Measurements from ENCODE around the gene DNAH6. TPM values are rescaled to one million over a fixed set of nuclear protein-coding genes. Genes with fewer than 3 reads are reported as not detected.
"Not testable (repeated sequence)": the region's sequence is repeated elsewhere in the genome, so short reads cannot be mapped to it uniquely, and the experiment has no call there.

DNAH6 gene
- polyA plus RNA-seq = under 1 TPM in 1 of 3 donors, not detected in 2; 0.07 TPM

DNA sequence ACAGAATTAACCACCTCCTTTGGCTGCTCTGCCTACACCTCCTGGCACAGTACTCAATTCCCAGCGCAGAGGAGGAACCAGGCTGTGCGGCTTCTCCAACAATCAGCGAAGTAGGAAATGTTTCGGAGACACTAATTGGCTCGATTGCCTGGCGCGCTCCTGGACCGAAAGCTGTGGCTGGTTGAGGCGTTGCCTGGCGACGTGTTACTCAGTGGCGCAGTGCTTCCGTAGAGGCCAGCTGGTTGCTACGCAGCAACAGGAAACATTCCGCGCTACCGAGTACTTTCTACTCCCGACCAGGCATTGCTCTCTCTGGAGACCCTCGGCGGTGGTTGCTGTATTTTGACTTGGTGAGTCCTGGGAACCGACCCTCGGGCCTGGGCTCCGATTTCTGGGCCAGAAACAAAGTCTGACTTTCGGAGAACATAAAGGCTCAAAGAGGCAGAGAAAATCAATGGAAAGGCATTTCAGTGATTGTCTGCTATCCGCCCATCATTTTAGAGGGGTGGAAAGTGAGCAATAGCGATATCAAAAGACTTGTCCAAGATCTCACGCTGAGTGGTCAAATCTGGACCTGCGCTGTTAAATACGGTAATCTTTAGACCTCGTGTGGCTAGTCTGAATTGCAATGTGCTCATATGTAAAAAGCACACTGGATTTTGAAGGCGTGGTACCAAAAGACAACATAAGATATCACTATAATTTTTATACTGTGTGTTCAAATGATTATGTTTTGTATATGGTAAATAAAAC, at the start of gene DNAH6:
Gene DNAH6, plus strand, starts transcription at position 265 of the 753 bp plus-strand sequence. CDS start 1,329 bp downstream, outside the sequence.
- peak; percentile 82 to 85 (median 85) for DNase-seq
- Mint-ChIP-seq H3K27ac (peak within 1 kb of the TSS; percentile 1 to 91 (median 75)), H3K9me3 (peaks cover 0 to 5% (median under 1%) of the 10 kb centered on the region in 6 donors), H3K36me3 (no peaks in the 10 kb centered on the region), H3K27me3 (ENCODE audit: low read depth in 3 of 3) (peaks cover 5 to 17% (median 9%) of the 10 kb centered on the region in 3 donors), H3K4me3 (peak within 1 kb of the TSS; percentile 79 to 89 (median 84)), H3K4me1 (peaks cover 16 to 17% of the 10 kb centered on the region in 2 donors)

DNA sequence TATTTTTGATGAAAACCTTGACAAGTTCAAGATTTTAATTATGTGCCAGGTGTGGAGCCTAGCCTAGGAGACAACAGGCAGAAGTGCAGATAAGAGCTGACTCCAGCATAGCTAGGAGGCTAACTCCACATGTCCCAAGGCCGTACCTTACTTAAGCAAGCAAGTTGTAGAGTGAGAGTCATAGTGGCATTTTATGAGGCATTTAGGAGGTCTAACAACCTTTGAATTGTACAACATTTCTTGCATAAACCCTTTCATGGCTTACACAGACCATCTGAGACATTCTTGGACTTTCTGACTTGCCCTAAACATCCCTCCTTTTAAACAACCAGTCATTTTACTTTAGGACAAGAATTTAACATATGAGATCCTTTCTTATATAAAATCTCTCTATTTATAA, 48.9 kb upstream of the DNAH6 start:
- H3K27me3 Mint-ChIP-seq (ENCODE audit: low read depth in 3 of 3) = no peaks in the 10 kb centered on the region
- H3K9me3 Mint-ChIP-seq = peaks cover 0 to 6% (median 0%) of the 10 kb centered on the region in 6 donors
- DNase-seq = no peak
- H3K4me1 Mint-ChIP-seq = no peaks in the 10 kb centered on the region
- peaks cover 0 to 4% (median 0%) of the 10 kb centered on the region in 3 donors for H3K36me3 Mint-ChIP-seq
- H3K4me3 Mint-ChIP-seq = no peak overlapping the region
- no peak overlapping the region for H3K27ac Mint-ChIP-seq

DNA sequence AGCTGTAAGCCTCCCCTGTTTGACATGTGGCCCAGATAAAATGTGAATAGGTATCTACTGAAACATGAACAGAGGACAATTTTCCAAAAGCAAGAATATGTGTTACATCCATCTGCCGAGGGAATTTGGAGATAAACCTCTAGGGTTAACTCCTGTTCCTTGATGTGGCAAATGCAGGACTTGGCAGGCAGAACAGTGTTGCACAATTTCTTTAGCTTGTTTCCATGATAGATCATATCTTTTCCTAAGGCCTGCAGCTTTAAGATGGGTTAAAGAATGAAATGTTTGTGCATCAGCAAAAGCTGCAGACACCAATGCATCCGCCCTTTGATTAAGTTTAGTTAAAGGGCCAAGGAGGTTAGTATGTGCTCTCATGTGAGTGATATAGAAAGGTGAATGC, 43.9 kb upstream of the DNAH6 start:
- not testable (repeated sequence) for H3K4me3 Mint-ChIP-seq; H3K4me1 Mint-ChIP-seq; H3K27ac Mint-ChIP-seq; DNase-seq; H3K27me3 Mint-ChIP-seq (ENCODE audit: low read depth in 3 of 3)
- H3K9me3 Mint-ChIP-seq = peaks cover 9 to 24% (median 14%) of the 10 kb centered on the region in 6 donors
- H3K36me3 Mint-ChIP-seq = peaks cover under 1 to 12% (median 10%) of the 10 kb centered on the region in 3 donors

DNA sequence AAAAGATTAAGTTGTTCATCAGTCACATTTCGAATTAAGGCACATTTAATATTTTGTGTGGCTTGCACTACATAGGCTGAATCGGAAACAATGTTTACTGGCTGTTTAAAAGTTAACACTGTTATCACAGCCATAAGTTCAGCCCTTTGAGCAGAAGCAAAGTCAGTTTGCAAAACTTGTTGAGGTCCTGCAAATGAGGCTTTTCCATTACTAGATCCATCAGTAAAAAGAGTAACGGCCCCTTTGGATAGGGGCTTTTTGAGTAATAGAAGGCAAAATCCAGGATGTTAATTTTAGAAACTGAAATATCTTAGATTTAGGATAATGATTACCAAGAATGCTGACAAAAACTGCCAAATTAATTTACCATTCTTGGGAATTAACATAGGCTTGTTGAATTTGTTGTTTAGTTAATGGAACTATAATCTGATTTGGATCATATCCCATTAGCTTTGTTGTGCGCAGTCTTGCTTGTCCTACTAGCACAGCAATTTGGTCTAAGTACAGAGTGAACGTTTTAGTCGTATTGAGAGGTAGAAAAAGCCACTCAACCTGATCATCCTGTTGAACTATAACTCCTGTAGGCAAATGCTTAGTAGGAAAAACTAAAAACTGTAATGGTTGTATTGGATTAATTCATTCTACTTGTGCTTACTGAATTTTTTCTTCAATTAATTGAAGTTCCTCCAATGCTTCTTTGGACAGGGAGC, 43.3 kb upstream of the DNAH6 start:
- DNase-seq = no peak
- Mint-ChIP-seq H3K4me3 (no peak overlapping the region), H3K4me1 (no peaks in the 10 kb centered on the region), H3K27ac (no peak overlapping the region), H3K36me3 (peaks cover 7 to 18% (median 16%) of the 10 kb centered on the region in 3 donors), H3K27me3 (ENCODE audit: low read depth in 3 of 3) (peaks cover 2 to 7% (median 7%) of the 10 kb centered on the region in 3 donors), H3K9me3 (peaks cover 14 to 30% (median 16%) of the 10 kb centered on the region in 6 donors)

- Mint-ChIP-seq H3K27me3 (ENCODE audit: low read depth in 3 of 3) (peaks cover 3 to 7% (median 7%) of the 10 kb centered on the region in 3 donors), H3K36me3 (peaks cover 9 to 19% (median 17%) of the 10 kb centered on the region in 3 donors), H3K4me1 (no peaks in the 10 kb centered on the region), H3K4me3 (no peak overlapping the region), H3K27ac (no peak overlapping the region), H3K9me3 (peaks cover 14 to 30% (median 16%) of the 10 kb centered on the region in 6 donors)
- DNase-seq = no peak
Measured at GRCh38 chr2:84474176-84474575, 42.1 kb upstream of the DNAH6 start.

DNA sequence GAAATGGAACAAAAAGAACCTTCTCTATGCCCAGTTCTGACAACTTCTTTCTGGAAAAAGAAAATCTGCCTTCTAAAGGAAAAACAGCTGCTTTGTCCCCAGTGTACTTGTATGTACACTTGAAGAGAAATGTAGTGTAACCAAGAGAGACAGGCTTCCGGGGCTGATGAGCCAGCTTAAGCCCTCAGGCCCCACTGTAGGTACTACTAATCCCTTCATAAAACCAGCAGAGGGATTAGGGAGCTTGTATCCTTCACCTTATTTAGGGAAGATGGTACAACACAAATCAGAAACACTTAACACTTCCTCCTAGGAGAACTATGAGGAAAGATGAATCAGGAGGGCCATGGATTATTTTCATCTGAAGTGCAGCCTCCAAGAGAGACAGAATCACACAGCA, 38.4 kb upstream of the DNAH6 start:
- no peak overlapping the region for H3K27ac Mint-ChIP-seq
- peaks cover 4 to 7% (median 7%) of the 10 kb centered on the region in 3 donors for H3K27me3 Mint-ChIP-seq (ENCODE audit: low read depth in 3 of 3)
- peaks cover 19% of the 10 kb centered on the region in 2 donors for H3K4me1 Mint-ChIP-seq
- no peak overlapping the region for H3K4me3 Mint-ChIP-seq
- peaks cover 10 to 19% (median 13%) of the 10 kb centered on the region in 3 donors for H3K36me3 Mint-ChIP-seq
- no peak for DNase-seq
- H3K9me3 Mint-ChIP-seq = peaks cover 8 to 25% (median 16%) of the 10 kb centered on the region in 6 donors

GRCh38 chr2:84478867-84479266, 37.4 kb upstream of the DNAH6 start:
- Mint-ChIP-seq H3K9me3 (peaks cover 8 to 25% (median 16%) of the 10 kb centered on the region in 6 donors), H3K4me3 (no peak overlapping the region), H3K4me1 (peaks cover 19 to 20% of the 10 kb centered on the region in 2 donors), H3K27me3 (ENCODE audit: low read depth in 3 of 3) (peaks cover 5 to 7% (median 6%) of the 10 kb centered on the region in 3 donors), H3K27ac (no peak overlapping the region), H3K36me3 (peaks cover 10 to 19% (median 13%) of the 10 kb centered on the region in 3 donors)
- no peak for DNase-seq

GRCh38 chr2:84481702-84482101, 34.6 kb upstream of the DNAH6 start:
- DNase-seq = peak; percentile 15 to 35 (median 27)
- H3K4me3 Mint-ChIP-seq = peak overlapping the region in 4 of 5 donors; percentile 1 to 56 (median 26)

GRCh38 chr2:84482603-84483002, 33.7 kb upstream of the DNAH6 start:
- Mint-ChIP-seq H3K27me3 (ENCODE audit: low read depth in 3 of 3) (peaks cover 0 to 6% (median 2%) of the 10 kb centered on the region in 3 donors), H3K36me3 (peaks cover 5 to 7% (median 5%) of the 10 kb centered on the region in 3 donors), H3K9me3 (peaks cover 0 to 5% (median 3%) of the 10 kb centered on the region in 6 donors), H3K4me1 (peaks cover 19 to 20% of the 10 kb centered on the region in 2 donors), H3K27ac (peak overlapping the region; percentile 24 to 86 (median 80)), H3K4me3 (no peak overlapping the region)
- no peak for DNase-seq

More at GRCh38 chr2:84481702-84482101, 34.6 kb upstream of the DNAH6 start:
- Mint-ChIP-seq H3K27ac (peak overlapping the region; percentile 78 to 90 (median 80)), H3K36me3 (peaks cover 9 to 13% (median 10%) of the 10 kb centered on the region in 3 donors), H3K9me3 (peaks cover 6 to 14% (median 9%) of the 10 kb centered on the region in 6 donors), H3K4me1 (peaks cover 19 to 20% of the 10 kb centered on the region in 2 donors), H3K27me3 (ENCODE audit: low read depth in 3 of 3) (peaks cover 0 to 6% (median 5%) of the 10 kb centered on the region in 3 donors)

DNA sequence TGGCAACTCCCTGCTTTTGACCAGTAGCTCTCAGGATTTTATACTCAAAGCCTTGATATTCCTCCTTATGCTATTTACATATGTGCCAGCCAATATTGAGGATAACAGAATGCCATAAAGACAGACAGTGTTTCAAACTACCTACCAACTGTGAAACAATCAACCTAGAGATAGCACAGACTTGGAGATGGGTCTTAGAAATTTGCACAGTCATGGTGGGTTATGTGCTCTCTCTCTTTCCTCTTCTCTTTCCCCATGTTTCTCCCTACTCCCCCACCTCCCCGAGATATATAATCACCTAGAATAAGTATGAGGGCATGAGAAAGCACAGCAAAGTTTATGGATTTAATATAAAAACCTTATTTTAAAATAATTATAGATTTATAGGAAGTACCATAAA, 33.0 kb upstream of the DNAH6 start:
- Mint-ChIP-seq H3K36me3 (peaks cover 0 to 3% (median 0%) of the 10 kb centered on the region in 3 donors), H3K27me3 (ENCODE audit: low read depth in 3 of 3) (peaks cover 0 to 3% (median 0%) of the 10 kb centered on the region in 3 donors), H3K4me3 (no peak overlapping the region), H3K4me1 (peaks cover 19 to 20% of the 10 kb centered on the region in 2 donors), H3K27ac (no peak overlapping the region), H3K9me3 (peaks cover 0 to 1% (median 0%) of the 10 kb centered on the region in 6 donors)
- no peak for DNase-seq

- H3K9me3 Mint-ChIP-seq = peaks cover 0 to 1% (median 0%) of the 10 kb centered on the region in 6 donors
- no peak overlapping the region for H3K27ac Mint-ChIP-seq
- no peak overlapping the region for H3K4me3 Mint-ChIP-seq
- no peaks in the 10 kb centered on the region for H3K36me3 Mint-ChIP-seq
- H3K4me1 Mint-ChIP-seq = peaks cover 11 to 13% of the 10 kb centered on the region in 2 donors
- DNase-seq = no peak
- peaks cover 0 to 6% (median 3%) of the 10 kb centered on the region in 3 donors for H3K27me3 Mint-ChIP-seq (ENCODE audit: low read depth in 3 of 3)
Measured at GRCh38 chr2:84486441-84487115, 29.7 kb upstream of the DNAH6 start.

DNA sequence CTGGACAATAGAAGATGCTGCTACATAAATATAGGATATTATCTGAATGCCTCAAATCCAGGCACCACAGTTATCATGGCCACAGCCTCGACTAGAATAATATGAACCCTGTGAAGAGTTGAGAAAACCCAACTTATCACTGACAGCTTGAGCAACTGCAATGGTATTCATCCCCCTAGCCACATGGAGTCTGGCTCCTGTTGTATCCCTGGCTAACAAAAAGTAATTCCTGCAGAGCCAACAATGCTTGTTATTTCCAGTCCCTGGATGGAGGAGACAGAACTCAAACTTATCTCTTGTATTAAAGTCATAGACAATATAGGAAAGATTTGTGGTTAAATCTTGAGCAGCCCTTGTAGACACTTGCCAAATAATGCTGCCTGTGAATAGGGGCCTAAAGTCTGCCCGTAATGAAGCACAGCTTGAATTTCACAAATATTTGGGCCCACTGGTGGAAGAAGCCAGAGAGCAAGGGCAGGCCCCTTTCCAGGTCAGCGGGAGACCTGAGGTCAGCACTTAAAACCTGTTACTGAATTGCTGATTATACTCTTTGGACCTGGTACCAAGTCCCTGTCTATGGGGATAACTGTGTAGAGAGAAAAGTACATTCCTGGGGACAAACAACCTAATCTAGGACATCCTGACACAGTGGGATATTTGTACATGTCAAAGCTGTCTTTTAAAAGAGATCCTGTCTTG, 28.9 kb upstream of the DNAH6 start:
- H3K36me3 Mint-ChIP-seq = no peaks in the 10 kb centered on the region
- H3K27ac Mint-ChIP-seq = no peak overlapping the region
- DNase-seq = no peak
- peaks cover 0 to 1% (median 0%) of the 10 kb centered on the region in 6 donors for H3K9me3 Mint-ChIP-seq
- H3K4me3 Mint-ChIP-seq = no peak overlapping the region
- peaks cover 3 to 4% of the 10 kb centered on the region in 2 donors for H3K4me1 Mint-ChIP-seq
- peaks cover 0 to 6% (median 3%) of the 10 kb centered on the region in 3 donors for H3K27me3 Mint-ChIP-seq (ENCODE audit: low read depth in 3 of 3)

- DNase-seq = no peak
- Mint-ChIP-seq H3K9me3 (no peaks in the 10 kb centered on the region), H3K4me1 (peaks cover 5 to 7% of the 10 kb centered on the region in 2 donors), H3K27me3 (ENCODE audit: low read depth in 3 of 3) (peaks cover 0 to 4% (median 3%) of the 10 kb centered on the region in 3 donors), H3K27ac (no peak overlapping the region), H3K36me3 (no peaks in the 10 kb centered on the region), H3K4me3 (no peak overlapping the region)
Measured at GRCh38 chr2:84491256-84491655, 25.0 kb upstream of the DNAH6 start.

Data from immature natural killer cell (primary cell).